SH-SY5Y (cell line): ENCODE measurements around the gene DDX4.

Experiments
- GATA2 ChIP-seq: IDR thresholded peaks from 2 replicates; pipeline ENCODE4 v1.6.1; 2011; ENCODE audit warnings: mild to moderate bottlenecking, low read depth, low read length

The DDX4 gene

GRCh38 chr5:55866485-55866884 is 128.6 kb downstream of the DDX4 start:
- no peak for TF ChIP-seq GATA2
